ENCODE data around the gene TXNL4A.

- TF ChIP-seq CTCF (IDR thresholded peaks at IDR 0.05) = no peak
- TF ChIP-seq POLR2A (IDR thresholded peaks at IDR 0.05) = no peak
- TF ChIP-seq EP300 (IDR thresholded peaks at IDR 0.05) = no peak
Measured at GRCh38 chr18:79944746-79945117, 43.6 kb downstream of the TXNL4A start.
